Right lung (tissue), 10 donors: ENCODE measurements around the gene C9orf72. TPM values are rescaled to one million over a fixed set of nuclear protein-coding genes. Genes with fewer than 3 reads are reported as not detected.
"Not testable (repeated sequence)": the region's sequence is repeated elsewhere in the genome, so short reads cannot be mapped to it uniquely, and the experiment has no call there.

ENCODE experiments used
- DNase-seq, 2 donors: peaks; one replicate each; pipeline ENCODE4 v3.0.0-alpha.2; 2013
- long read RNA-seq, 8 donors: transcript quantifications; one replicate each; lab custom pipeline, GENCODE V29; 2026
- polyA plus RNA-seq, 5 donors: library from polyadenylated mRNA; unstranded; fragments of 120-200 nt; gene quantifications; one replicate each; pipeline versions ENCODE4 v1.2.1 to v1.2.3, GENCODE V29; 2013; ENCODE audit warnings: inconsistent platforms in 1 of 5, low replicate concordance in 1 of 5; ENCODE audit not compliant: insufficient read length in 5 of 5, insufficient read depth in 1 of 5

Gene C9orf72, protein sequence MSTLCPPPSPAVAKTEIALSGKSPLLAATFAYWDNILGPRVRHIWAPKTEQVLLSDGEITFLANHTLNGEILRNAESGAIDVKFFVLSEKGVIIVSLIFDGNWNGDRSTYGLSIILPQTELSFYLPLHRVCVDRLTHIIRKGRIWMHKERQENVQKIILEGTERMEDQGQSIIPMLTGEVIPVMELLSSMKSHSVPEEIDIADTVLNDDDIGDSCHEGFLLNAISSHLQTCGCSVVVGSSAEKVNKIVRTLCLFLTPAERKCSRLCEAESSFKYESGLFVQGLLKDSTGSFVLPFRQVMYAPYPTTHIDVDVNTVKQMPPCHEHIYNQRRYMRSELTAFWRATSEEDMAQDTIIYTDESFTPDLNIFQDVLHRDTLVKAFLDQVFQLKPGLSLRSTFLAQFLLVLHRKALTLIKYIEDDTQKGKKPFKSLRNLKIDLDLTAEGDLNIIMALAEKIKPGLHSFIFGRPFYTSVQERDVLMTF
- polyA plus RNA-seq: 10 to 100 TPM; 16.9 to 33.6 (median 24.0) TPM
- long read RNA-seq, donor 1, partial matches to known transcripts: 0 of 5 reads
- long read RNA-seq, donor 1, other reads (novel, unspliced or antisense): 0 of 5 reads
- long read RNA-seq, donor 2: 0 reads
- long read RNA-seq, donor 3, partial matches to known transcripts: 5 of 5 reads
- long read RNA-seq, donor 3, other reads (novel, unspliced or antisense): 0 of 5 reads
- long read RNA-seq, donor 4: 0 reads
- long read RNA-seq, donor 5: 0 reads
- long read RNA-seq, donor 6, partial matches to known transcripts: 0 of 4 reads
- long read RNA-seq, donor 6, other reads (novel, unspliced or antisense): 0 of 4 reads
- long read RNA-seq, donor 7, partial matches to known transcripts: 7 of 10 reads
- long read RNA-seq, donor 7, other reads (novel, unspliced or antisense): 0 of 10 reads
- long read RNA-seq, donor 8, partial matches to known transcripts: 0 of 1 reads
- long read RNA-seq, donor 8, other reads (novel, unspliced or antisense): 0 of 1 reads

DNA sequence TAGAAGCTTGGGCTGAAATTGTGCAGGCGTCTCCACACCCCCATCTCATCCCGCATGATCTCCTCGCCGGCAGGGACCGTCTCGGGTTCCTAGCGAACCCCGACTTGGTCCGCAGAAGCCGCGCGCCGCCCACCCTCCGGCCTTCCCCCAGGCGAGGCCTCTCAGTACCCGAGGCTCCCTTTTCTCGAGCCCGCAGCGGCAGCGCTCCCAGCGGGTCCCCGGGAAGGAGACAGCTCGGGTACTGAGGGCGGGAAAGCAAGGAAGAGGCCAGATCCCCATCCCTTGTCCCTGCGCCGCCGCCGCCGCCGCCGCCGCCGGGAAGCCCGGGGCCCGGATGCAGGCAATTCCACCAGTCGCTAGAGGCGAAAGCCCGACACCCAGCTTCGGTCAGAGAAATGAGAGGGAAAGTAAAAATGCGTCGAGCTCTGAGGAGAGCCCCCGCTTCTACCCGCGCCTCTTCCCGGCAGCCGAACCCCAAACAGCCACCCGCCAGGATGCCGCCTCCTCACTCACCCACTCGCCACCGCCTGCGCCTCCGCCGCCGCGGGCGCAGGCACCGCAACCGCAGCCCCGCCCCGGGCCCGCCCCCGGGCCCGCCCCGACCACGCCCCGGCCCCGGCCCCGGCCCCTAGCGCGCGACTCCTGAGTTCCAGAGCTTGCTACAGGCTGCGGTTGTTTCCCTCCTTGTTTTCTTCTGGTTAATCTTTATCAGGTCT, at the start of gene C9orf72:
C9orf72 (minus strand) TSS at position 564 of the 716 bp plus-strand sequence. CDS start 6,361 bp downstream, outside the sequence.
- peak in 1 of 2 donors; percentile 78 for DNase-seq

DNA sequence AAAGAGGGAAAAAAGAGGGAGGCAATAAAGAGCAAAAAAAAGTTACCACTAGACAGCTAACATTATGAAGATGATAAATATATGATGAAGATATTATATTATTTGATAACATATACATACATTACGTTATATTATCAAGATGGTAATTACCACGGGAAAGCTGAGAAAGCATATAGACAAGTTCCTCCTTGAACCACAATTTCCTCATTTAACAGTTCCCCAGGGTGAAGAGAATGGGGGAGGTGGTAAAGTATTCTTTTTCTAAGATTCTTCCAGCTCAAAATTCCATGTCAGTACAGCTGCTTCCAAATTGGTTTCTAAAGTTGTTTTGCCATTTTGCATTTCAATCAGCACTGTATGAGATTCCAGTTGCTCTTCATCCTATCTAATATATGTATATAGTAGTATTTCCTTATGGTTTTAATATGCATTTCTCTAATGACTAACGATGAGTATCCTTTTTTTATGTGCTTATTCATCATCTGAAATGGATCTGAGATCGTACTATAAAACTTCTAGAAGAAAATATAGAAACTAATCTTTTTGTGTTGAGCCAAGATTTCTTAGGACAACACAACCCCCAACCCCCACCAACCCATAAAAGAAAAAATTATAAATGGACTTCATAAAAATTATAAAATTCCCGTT, 49.5 kb upstream of the C9orf72 start:
- DNase-seq: no peak

DNA sequence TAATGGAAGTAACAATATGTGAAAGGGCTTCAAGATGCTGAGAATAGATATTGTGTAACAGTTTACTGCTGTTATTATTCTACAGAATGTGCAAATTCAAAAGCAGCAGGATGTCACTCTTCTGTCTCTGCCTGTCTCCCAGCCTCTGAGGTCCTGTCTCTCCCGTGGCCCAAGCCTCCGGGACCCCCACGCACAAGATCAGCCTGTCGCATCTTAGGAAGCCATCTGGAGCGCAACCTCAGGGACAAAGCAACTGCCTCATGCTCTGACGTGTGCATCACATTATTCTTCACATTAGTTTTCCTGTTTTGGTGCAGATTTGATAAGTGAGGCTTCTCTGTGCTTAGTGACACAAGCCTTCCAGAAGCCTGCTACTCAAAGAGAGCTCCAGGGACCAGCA, 46.5 kb upstream of the C9orf72 start:
- no peak for DNase-seq

DNA sequence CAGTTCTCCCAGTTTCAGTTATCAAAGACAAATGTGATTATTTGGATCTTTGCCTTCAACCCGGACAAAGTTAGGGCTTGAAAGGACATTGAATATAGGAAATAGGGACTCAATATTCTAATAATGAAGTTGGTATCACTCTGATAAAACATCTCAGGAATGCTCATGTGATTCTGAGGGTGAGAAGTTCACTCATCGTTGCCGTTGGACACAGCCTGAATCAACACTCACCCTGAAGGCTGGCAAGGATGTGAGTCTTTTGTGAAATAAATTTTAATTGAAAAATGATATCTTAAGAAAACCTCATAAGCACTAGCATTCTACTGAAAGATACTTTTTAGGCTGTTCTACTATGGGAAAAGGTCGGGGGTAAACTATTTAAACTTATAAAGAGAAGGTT, 44.8 kb upstream of the C9orf72 start:
- DNase-seq: no peak

DNA sequence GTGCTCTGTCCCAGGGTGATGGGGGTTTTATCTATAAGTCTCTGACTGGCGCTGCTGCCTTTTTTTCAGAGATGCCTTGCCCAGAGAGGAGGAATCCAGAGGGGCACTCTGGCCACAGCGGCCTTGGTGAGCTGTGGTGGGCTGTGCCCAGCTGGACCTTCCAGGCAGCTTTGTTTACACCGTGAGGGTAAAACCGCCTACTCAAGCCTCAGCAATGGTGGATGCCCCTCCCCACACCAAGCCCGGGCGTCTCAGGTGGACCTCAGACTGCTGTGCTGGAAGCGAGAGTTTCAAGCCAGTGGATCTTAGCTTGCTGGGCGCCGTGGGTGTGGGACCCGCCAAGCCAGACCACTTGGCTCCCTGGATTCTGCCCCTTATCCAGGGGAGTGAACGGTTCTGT, 41.3 kb upstream of the C9orf72 start:
- DNase-seq: no peak

DNA sequence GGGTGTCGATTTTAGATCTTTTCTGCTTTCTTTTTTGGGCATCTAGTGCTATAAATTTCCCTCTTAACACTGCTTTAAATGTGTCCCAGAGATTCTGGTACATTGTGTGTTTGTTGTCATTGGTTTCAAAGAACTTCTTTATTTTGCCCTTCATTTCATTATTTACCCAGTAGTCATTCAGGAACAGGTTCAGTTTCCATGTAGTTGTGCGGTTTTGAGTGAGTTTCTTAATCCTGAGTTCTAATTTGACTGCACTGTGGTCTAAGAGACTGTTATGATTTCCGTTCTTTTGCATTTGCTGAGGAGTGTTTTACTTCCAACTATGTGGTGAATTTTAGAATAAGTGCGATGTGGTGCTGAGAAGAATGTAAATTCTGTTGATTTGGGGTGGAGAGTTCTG, 38.8 kb upstream of the C9orf72 start:
- DNase-seq: not testable (repeated sequence)

DNA sequence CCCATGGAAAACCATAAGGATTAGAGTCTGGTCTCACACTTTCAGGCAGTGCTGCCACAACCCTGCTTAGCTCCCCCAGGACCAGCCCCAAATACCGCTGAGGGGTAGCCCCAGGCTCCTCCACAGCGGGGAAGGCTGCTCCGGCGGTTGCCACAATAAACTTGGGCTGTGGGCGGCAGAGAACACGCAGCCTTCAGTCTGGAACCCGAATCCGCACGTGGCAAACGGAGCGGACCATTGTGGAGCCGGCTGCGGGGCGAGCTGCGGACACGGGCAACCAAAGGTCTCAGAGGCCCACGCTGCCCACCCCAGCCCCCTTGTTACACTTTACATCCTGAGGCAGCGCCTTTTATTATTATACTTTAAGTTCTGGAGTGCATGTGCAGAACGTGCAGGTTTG, 37.3 kb upstream of the C9orf72 start:
- DNase-seq: no peak

DNA sequence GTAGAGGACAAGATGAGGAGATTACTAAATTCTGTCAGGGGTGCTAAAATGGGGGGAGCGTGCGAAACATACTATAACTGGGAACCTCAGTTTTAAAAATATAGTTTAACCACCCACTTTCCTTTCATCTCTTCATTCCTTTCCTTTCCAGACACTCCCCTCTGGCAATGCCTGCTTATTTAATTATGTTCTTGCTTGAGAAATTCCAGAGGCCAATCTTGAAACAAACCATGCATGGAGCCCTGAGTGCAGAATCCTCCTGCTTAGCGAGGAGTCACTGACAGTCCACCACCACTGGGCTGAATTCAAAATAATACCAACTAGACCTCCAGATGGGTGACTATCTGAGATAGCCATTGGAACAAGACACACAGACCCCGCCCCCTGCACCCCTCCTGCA, 29.7 kb upstream of the C9orf72 start:
- DNase-seq: no peak

DNA sequence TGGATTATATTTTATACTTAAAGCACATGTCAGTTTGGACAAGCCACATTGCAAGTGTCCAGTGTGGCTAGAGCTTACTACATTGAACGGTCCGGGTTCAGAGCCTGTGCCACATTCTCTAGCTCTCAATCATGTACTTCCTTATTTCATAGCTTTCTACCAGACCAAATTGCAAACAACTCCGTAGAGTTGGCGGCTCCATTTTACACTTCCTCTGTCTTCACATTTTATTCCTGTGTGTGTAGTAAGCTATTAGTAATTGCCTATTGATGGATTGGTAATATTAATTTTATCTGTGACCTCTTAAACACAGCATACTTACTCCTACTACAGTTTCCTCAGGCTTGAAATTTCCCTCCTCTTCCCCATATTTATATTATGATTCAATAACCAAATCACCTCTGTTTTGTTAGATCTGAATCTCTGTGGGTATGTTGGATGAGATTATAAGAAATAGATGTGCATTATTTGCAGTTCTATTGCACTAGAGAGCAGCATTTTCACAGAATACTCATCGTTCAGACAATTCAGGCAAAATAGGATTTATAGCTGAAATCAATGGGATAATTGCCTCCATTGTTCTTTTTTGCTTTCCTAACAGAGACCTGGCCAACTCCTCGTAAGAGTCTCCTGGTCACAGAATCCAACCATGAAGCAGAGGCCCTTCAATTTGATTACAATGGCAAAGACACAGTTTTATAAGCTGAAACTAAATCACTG, 29.0 kb upstream of the C9orf72 start:
- DNase-seq: no peak

DNA sequence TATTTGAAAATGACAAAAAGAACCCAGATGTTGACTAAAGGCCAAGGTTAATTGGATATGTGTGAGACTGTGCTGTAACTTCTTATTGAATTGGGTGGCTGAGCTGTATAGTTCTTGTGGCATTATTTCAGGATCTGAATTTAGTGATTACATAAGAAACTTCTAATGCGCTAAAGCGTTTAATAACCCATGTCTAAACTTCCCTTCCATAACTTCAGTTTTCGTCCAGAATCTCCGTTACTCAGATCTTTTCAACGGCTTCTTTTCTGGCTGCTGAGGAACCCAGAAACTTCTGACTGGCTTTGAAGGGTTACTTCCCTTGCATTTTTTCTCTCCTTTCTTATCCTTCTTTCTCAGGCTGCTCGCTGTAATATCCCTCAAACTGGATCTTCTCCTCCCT, 28.1 kb upstream of the C9orf72 start:
- no peak for DNase-seq

DNA sequence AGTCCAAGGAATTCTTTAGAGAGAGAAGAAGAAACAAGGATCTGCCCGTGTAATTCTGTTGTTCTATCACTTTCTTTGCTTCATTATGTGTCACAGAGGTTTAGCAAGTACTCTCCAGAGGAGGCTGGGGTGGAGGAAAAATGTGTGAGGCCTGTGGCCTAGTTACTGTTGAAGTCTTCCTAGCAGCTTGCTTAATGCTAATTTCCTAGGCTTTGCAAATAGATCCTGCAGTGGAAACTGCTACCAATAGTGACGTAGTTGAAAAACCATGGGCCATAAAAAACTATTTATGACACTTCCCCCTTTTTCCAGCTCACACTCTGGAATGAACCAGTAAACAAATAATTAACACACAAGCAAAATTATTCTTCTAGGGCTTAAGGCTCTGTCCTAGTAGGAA, 27.0 kb upstream of the C9orf72 start:
- DNase-seq: peak in 1 of 2 donors; percentile 8

DNA sequence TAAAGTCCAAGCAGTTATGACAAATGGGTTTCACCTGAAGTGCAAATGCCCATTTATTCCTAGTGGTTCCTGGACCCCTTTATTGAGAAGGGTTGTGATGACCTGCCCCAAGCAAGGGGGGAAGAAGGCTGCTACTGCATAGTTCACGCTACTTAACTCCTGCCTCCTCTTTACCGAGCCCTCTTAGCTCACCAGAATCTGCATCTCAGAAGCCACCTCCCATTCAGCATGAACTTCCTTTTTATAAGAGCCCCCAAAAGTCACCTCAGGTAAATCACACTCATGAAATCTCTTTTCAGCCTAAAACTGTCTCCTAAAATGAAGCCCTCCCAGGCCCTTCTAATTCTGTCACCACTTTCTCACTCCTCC, 26.6 kb upstream of the C9orf72 start:
- DNase-seq: no peak

DNA sequence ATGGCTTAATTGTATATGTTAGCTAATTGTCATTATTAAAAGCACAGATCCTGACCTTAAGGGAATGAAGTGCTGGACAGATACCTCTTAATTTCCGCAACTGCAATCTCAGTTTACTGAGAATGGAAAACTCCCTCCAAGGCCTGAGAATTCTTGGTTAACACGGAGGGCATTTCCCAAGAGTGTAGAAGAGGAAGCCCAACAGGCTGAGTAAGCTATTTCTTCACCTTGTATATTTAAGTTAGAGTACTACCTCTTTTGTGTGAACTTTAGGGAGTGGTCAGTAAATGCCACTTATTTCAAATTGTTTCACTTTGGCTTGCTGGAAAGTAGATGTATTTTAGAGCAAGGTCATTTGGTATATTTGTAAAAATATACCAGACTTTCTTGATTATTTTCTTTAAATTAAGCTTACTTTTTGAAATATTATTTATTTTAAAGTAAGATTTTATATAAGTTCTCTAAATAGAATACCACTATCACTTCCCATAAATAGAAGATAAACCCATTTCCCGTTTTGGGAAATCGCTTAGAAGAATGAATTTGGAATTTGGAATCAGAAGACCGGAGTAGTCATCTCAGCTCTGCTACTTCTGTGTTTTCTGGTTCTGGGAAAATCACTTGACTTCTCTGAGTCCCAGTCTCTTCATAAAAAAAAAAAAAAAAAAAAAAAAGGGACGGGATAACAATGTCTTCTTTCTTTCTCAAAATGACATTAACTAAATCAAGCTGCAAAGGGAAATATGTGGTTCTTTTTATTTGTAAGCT, 26.0 kb upstream of the C9orf72 start:
- DNase-seq: peak in 1 of 2 donors; percentile 11

DNA sequence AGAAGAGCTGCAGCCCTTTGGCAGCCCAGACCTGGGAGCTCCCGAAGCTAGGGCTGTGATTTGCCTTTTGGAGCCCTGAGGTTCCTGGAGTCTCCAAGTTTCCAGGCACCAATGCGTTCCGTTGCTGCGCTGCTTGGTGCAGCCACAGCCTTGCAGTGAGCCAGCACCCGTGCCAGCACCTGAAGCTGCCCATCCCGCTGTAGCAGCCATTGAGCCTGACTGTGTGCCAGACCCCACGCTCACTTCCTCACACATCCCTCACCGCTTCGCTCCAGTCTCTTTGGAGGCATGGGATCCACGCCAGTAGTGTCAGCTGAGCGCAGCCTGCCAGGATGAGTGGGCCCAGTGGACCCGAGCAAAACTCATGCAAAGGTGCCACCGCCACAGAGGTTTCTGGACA, 22.5 kb upstream of the C9orf72 start:
- DNase-seq: no peak

DNA sequence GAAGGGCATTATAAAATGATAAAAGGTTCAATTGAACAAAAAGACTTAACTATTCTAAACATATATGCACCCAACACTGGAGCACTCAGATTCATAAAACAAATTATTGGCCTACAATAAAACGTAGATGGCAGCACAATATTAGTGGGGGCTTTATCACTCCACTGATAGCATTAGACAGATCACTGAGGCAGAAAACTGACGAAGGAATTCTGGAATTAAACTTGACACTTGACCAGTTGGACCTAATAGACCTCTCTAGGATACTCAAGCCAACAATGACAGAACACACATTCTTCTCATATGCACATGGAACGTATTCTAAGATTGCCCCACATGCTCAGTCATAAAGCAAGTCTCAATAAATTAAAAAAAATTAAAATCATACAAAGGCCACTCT, 18.4 kb upstream of the C9orf72 start:
- no peak for DNase-seq

DNA sequence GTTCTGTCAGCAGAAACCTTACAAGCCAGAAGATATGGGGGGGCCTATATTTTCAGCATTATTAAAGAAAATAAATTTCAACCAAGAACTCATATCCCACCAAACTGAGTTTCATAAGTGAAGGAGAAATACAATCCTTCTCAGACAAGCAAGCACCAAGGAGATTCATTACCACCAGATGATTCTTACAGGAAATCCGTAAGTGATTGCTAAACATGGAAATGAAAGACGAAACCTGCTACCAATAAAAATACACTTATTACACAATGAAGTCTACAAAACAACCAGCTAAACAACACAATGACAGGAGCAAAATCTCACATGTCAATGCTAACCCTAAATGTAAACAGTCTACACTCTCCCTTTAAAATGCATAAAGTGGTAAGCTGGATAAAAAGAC, 17.8 kb upstream of the C9orf72 start:
- no peak for DNase-seq

DNA sequence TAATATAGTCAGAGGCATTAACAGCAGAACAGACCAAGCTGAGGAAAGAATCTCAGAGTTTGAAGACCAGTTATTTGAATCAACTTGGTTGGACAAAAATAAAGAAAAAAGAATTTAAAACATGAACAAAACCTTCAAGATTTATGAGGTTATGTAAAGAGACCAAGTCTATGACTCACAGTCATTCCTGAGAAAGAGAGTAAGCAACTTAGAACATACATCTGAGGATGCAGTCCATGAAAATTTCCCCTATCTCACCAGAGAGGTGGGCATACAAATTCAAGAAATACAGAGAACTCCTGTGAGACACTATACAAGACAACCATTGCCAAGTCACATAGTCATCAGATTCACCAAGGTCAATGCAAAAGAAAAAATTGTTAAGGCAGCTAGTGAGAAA, 17.4 kb upstream of the C9orf72 start:
- no peak for DNase-seq

DNA sequence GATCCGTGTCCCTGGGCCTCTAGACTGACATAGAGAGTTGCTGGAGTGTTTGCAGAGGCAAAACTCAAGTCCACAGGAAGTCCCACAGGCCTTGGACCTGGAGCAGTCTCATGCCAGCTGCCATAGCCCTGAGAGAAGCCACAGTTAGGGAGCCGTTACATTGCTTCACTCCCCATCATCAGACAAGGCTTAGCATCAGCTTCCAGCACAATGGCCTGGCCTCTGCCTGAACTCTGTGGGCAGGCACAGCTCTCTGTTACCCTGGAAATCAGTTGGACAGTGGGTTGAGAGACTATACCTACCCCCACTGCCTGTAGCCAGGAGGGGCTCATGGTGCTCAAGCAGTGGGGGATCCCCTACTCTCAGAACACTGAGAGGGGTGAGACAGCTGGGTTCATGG, 16.2 kb upstream of the C9orf72 start:
- DNase-seq: no peak

DNA sequence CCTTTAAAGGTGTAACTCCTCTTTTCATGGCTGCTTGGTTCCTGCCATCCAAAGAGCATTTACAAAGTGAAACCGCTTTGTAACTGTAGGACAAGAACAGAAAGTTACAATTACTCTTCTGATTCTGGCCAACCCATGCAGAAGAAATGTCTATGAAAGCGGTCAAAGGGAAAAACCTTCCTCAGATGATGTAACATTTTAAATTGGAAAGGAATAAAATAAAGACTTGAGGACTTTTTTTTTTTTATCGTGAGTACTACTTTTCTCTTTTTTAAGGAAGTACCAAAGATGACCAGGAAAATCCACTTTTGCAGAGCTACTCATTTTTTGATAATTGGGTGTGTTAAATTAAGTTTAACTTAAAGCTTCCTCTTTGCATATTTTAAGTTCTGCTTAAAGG, 13.0 kb upstream of the C9orf72 start:
- no peak for DNase-seq

DNA sequence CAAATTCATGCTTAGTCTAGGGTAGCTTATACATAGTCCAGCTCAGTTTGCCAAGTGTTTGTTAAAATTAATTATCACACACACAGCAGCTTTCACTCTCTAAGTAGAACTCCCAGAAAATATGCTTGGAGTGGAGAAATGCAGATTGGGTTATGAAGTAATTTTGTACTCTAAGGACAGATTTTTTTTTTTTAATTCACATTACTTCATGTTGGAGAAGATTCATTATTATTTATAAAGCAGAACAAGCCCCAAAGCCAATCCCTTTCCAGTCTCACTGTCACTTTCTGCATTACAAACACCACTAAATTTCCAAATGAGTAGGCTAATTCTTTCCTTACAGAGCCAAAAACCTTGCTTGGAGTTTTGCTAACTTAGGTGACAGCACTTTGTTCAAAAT, 11.7 kb upstream of the C9orf72 start:
- DNase-seq: no peak
